ENCODE data around the gene RAD51B.

Gene RAD51B

GRCh38 chr14:68654471-68654941, 834.9 kb downstream of the RAD51B start:
- Histone ChIP-seq H3K4me1 (ENCODE audit: control insufficient read depth in 5 of 5, insufficient read depth in 5 of 5, low read length in 5 of 5) (peaks cover 0 to 26% (median 17%) of the 10 kb centered on the region in 5 donors), H3K9ac (ENCODE audit: low read length in 5 of 5) (no peak overlapping the region), H3K27me3 (ENCODE audit: control insufficient read depth in 5 of 5, insufficient read depth in 4 of 5, low read length in 5 of 5) (no peaks in the 10 kb centered on the region), H3K27ac (ENCODE audit: low read depth, low read length) (no peak overlapping the region), H3K36me3 (ENCODE audit: control insufficient read depth in 5 of 5, insufficient read depth in 5 of 5, low read length in 5 of 5) (no peaks in the 10 kb centered on the region), H3K4me3 (ENCODE audit: low read depth in 1 of 5, low read length in 5 of 5) (no peak overlapping the region), H3K9me3 (ENCODE audit: control insufficient read depth in 5 of 5, low read length in 5 of 5) (no peaks in the 10 kb centered on the region)

GRCh38 chr14:68655021-68655831, 835.6 kb downstream of the RAD51B start:
- Histone ChIP-seq H3K9me3 (ENCODE audit: control insufficient read depth in 5 of 5, low read length in 5 of 5) (no peaks in the 10 kb centered on the region), H3K9ac (ENCODE audit: low read length in 5 of 5) (no peak overlapping the region), H3K27me3 (ENCODE audit: control insufficient read depth in 5 of 5, insufficient read depth in 4 of 5, low read length in 5 of 5) (no peaks in the 10 kb centered on the region), H3K36me3 (ENCODE audit: control insufficient read depth in 5 of 5, insufficient read depth in 5 of 5, low read length in 5 of 5) (no peaks in the 10 kb centered on the region), H3K4me3 (ENCODE audit: low read depth in 1 of 5, low read length in 5 of 5) (no peak overlapping the region), H3K4me1 (ENCODE audit: control insufficient read depth in 5 of 5, insufficient read depth in 5 of 5, low read length in 5 of 5) (peaks cover 0 to 28% (median 21%) of the 10 kb centered on the region in 5 donors), H3K27ac (ENCODE audit: low read depth, low read length) (no peak overlapping the region)

GRCh38 chr14:68655911-68656316, 836.3 kb downstream of the RAD51B start:
- H3K27ac ChIP-seq (ENCODE audit: low read depth, low read length): no peak overlapping the region
- H3K4me3 ChIP-seq (ENCODE audit: low read depth in 1 of 5, low read length in 5 of 5): no peak overlapping the region
- H3K9me3 ChIP-seq (ENCODE audit: control insufficient read depth in 5 of 5, low read length in 5 of 5): no peaks in the 10 kb centered on the region
- no peaks in the 10 kb centered on the region for H3K36me3 ChIP-seq (ENCODE audit: control insufficient read depth in 5 of 5, insufficient read depth in 5 of 5, low read length in 5 of 5)
- no peak overlapping the region for H3K9ac ChIP-seq (ENCODE audit: low read length in 5 of 5)
- H3K4me1 ChIP-seq (ENCODE audit: control insufficient read depth in 5 of 5, insufficient read depth in 5 of 5, low read length in 5 of 5): peaks cover 0 to 28% (median 21%) of the 10 kb centered on the region in 5 donors
- no peaks in the 10 kb centered on the region for H3K27me3 ChIP-seq (ENCODE audit: control insufficient read depth in 5 of 5, insufficient read depth in 4 of 5, low read length in 5 of 5)

- Histone ChIP-seq H3K4me3 (ENCODE audit: low read depth in 1 of 5, low read length in 5 of 5) (no peak overlapping the region), H3K4me1 (ENCODE audit: control insufficient read depth in 5 of 5, insufficient read depth in 5 of 5, low read length in 5 of 5) (peaks cover 0 to 28% (median 19%) of the 10 kb centered on the region in 5 donors), H3K27me3 (ENCODE audit: control insufficient read depth in 5 of 5, insufficient read depth in 4 of 5, low read length in 5 of 5) (no peaks in the 10 kb centered on the region), H3K27ac (ENCODE audit: low read depth, low read length) (no peak overlapping the region), H3K9ac (ENCODE audit: low read length in 5 of 5) (no peak overlapping the region), H3K36me3 (ENCODE audit: control insufficient read depth in 5 of 5, insufficient read depth in 5 of 5, low read length in 5 of 5) (no peaks in the 10 kb centered on the region), H3K9me3 (ENCODE audit: control insufficient read depth in 5 of 5, low read length in 5 of 5) (no peaks in the 10 kb centered on the region)
These were observed 836.9 kb downstream of the RAD51B start for GRCh38 chr14:68656452-68656851.

GRCh38 chr14:68657300-68658028, 837.9 kb downstream of the RAD51B start:
- Histone ChIP-seq H3K27ac (ENCODE audit: low read depth, low read length) (no peak overlapping the region), H3K4me1 (ENCODE audit: control insufficient read depth in 5 of 5, insufficient read depth in 5 of 5, low read length in 5 of 5) (peaks cover 0 to 21% (median 14%) of the 10 kb centered on the region in 5 donors), H3K4me3 (ENCODE audit: low read depth in 1 of 5, low read length in 5 of 5) (no peak overlapping the region), H3K9ac (ENCODE audit: low read length in 5 of 5) (no peak overlapping the region), H3K9me3 (ENCODE audit: control insufficient read depth in 5 of 5, low read length in 5 of 5) (no peaks in the 10 kb centered on the region), H3K36me3 (ENCODE audit: control insufficient read depth in 5 of 5, insufficient read depth in 5 of 5, low read length in 5 of 5) (no peaks in the 10 kb centered on the region), H3K27me3 (ENCODE audit: control insufficient read depth in 5 of 5, insufficient read depth in 4 of 5, low read length in 5 of 5) (no peaks in the 10 kb centered on the region)

GRCh38 chr14:68658029-68658509, 838.5 kb downstream of the RAD51B start:
- no peak overlapping the region for H3K27ac ChIP-seq (ENCODE audit: low read depth, low read length)
- H3K4me1 ChIP-seq (ENCODE audit: control insufficient read depth in 5 of 5, insufficient read depth in 5 of 5, low read length in 5 of 5): peaks cover 0 to 20% (median 15%) of the 10 kb centered on the region in 5 donors
- no peaks in the 10 kb centered on the region for H3K27me3 ChIP-seq (ENCODE audit: control insufficient read depth in 5 of 5, insufficient read depth in 4 of 5, low read length in 5 of 5)
- no peaks in the 10 kb centered on the region for H3K9me3 ChIP-seq (ENCODE audit: control insufficient read depth in 5 of 5, low read length in 5 of 5)
- no peak overlapping the region for H3K4me3 ChIP-seq (ENCODE audit: low read depth in 1 of 5, low read length in 5 of 5)
- no peak overlapping the region for H3K9ac ChIP-seq (ENCODE audit: low read length in 5 of 5)
- H3K36me3 ChIP-seq (ENCODE audit: control insufficient read depth in 5 of 5, insufficient read depth in 5 of 5, low read length in 5 of 5): no peaks in the 10 kb centered on the region

- Histone ChIP-seq H3K9me3 (ENCODE audit: control insufficient read depth in 5 of 5, low read length in 5 of 5) (no peaks in the 10 kb centered on the region), H3K4me3 (ENCODE audit: low read depth in 1 of 5, low read length in 5 of 5) (no peak overlapping the region), H3K27me3 (ENCODE audit: control insufficient read depth in 5 of 5, insufficient read depth in 4 of 5, low read length in 5 of 5) (no peaks in the 10 kb centered on the region), H3K4me1 (ENCODE audit: control insufficient read depth in 5 of 5, insufficient read depth in 5 of 5, low read length in 5 of 5) (peaks cover 0 to 31% (median 21%) of the 10 kb centered on the region in 5 donors), H3K9ac (ENCODE audit: low read length in 5 of 5) (no peak overlapping the region), H3K27ac (ENCODE audit: low read depth, low read length) (no peak overlapping the region), H3K36me3 (ENCODE audit: control insufficient read depth in 5 of 5, insufficient read depth in 5 of 5, low read length in 5 of 5) (no peaks in the 10 kb centered on the region)
These were observed 839.7 kb downstream of the RAD51B start for GRCh38 chr14:68658943-68659931.

GRCh38 chr14:68660495-68660894, 840.9 kb downstream of the RAD51B start:
- Histone ChIP-seq H3K36me3 (ENCODE audit: control insufficient read depth in 5 of 5, insufficient read depth in 5 of 5, low read length in 5 of 5) (no peaks in the 10 kb centered on the region), H3K4me3 (ENCODE audit: low read depth in 1 of 5, low read length in 5 of 5) (no peak overlapping the region), H3K27me3 (ENCODE audit: control insufficient read depth in 5 of 5, insufficient read depth in 4 of 5, low read length in 5 of 5) (no peaks in the 10 kb centered on the region), H3K9me3 (ENCODE audit: control insufficient read depth in 5 of 5, low read length in 5 of 5) (no peaks in the 10 kb centered on the region), H3K4me1 (ENCODE audit: control insufficient read depth in 5 of 5, insufficient read depth in 5 of 5, low read length in 5 of 5) (peaks cover 0 to 44% (median 33%) of the 10 kb centered on the region in 5 donors), H3K9ac (ENCODE audit: low read length in 5 of 5) (no peak overlapping the region), H3K27ac (ENCODE audit: low read depth, low read length) (no peak overlapping the region)
